BE2C (cell line): Measurements from ENCODE around the gene PARP8.

ENCODE experiments used
- DNase-seq: peaks from one replicate; pipeline ENCODE4 v3.0.0-alpha.2; 2020
- H3K27me3 ChIP-seq: fragments of 250-450 bp; sonication (Bioruptor Pico); 2 replicates; pipeline ENCODE4 v1.5.1; 2020; ENCODE audit warnings: mild to moderate bottlenecking
- H3K36me3 ChIP-seq: fragments of 250-450 bp; sonication (Bioruptor Pico); 2 replicates; pipeline ENCODE4 v1.5.1; 2020; ENCODE audit warnings: mild to moderate bottlenecking
- H3K4me1 ChIP-seq: fragments of 250-450 bp; sonication (Bioruptor Pico); 2 replicates; pipeline ENCODE4 v1.5.1; 2020
- H3K4me3 ChIP-seq: 2 replicates; pipeline ENCODE4 v1.5.1; 2011; ENCODE audit warnings: low read depth, low read length
- H3K9me3 ChIP-seq: fragments of 250-450 bp; sonication (Bioruptor Pico); 2 replicates; pipeline ENCODE4 v1.5.1; 2020
- CTCF ChIP-seq: IDR thresholded peaks from 2 replicates; pipeline ENCODE4 v1.5.1; 2012; ENCODE audit warnings: mild to moderate bottlenecking, low read depth, low read length

Gene PARP8

GRCh38 chr5:50709471-50709870 lies 43.0 kb downstream of the PARP8 start:
- Histone ChIP-seq H3K27me3 (no peaks in the 10 kb centered on the region), H3K4me3 (no peak overlapping the region), H3K4me1 (no peaks in the 10 kb centered on the region), H3K9me3 (no peaks in the 10 kb centered on the region; the same call in 1 of the 2 replicates), H3K36me3 (no peaks in the 10 kb centered on the region)
- no peak for TF ChIP-seq CTCF
- no peak for DNase-seq

- Histone ChIP-seq H3K27me3 (no peaks in the 10 kb centered on the region), H3K36me3 (no peaks in the 10 kb centered on the region), H3K9me3 (no peaks in the 10 kb centered on the region; the same call in 1 of the 2 replicates), H3K4me1 (no peaks in the 10 kb centered on the region), H3K4me3 (no peak overlapping the region)
- no peak for TF ChIP-seq CTCF
- DNase-seq: no peak
Measured at GRCh38 chr5:50710838-50711237, 44.4 kb downstream of the PARP8 start.

- no peaks in the 10 kb centered on the region for H3K4me1 ChIP-seq
- no peak for TF ChIP-seq CTCF
- no peaks in the 10 kb centered on the region; the same call in 1 of the 2 replicates for H3K9me3 ChIP-seq
- H3K4me3 ChIP-seq: no peak overlapping the region
- H3K27me3 ChIP-seq: no peaks in the 10 kb centered on the region
- DNase-seq: no peak
- no peaks in the 10 kb centered on the region for H3K36me3 ChIP-seq
Measured at GRCh38 chr5:50711280-50711679, 44.8 kb downstream of the PARP8 start.

GRCh38 chr5:50712479-50712878 lies 46.0 kb downstream of the PARP8 start:
- DNase-seq: no peak
- Histone ChIP-seq H3K27me3 (no peaks in the 10 kb centered on the region), H3K9me3 (no peaks in the 10 kb centered on the region; the same call in 1 of the 2 replicates), H3K4me1 (no peaks in the 10 kb centered on the region), H3K36me3 (no peaks in the 10 kb centered on the region), H3K4me3 (no peak overlapping the region)
- TF ChIP-seq CTCF: no peak

GRCh38 chr5:50715001-50715400 lies 48.6 kb downstream of the PARP8 start:
- Histone ChIP-seq H3K27me3 (no peaks in the 10 kb centered on the region), H3K4me3 (no peak overlapping the region), H3K36me3 (no peaks in the 10 kb centered on the region), H3K9me3 (no peaks in the 10 kb centered on the region; the same call in 1 of the 2 replicates), H3K4me1 (no peaks in the 10 kb centered on the region)
- no peak for TF ChIP-seq CTCF
- DNase-seq: no peak

- Histone ChIP-seq H3K4me3 (no peak overlapping the region), H3K9me3 (no peaks in the 10 kb centered on the region; the same call in 1 of the 2 replicates), H3K27me3 (no peaks in the 10 kb centered on the region), H3K4me1 (no peaks in the 10 kb centered on the region), H3K36me3 (no peaks in the 10 kb centered on the region)
- no peak for TF ChIP-seq CTCF
- no peak for DNase-seq
Measured at GRCh38 chr5:50716134-50716533, 49.7 kb downstream of the PARP8 start.
